Activated CD8-positive, alpha-beta memory T cell treated with anti-CD3 and anti-CD28 coated beads, Interleukin-2, amount 50 U/mL, for 1 hour (primary cell): ENCODE measurements around the gene PPP2R3A.

Source experiments
- DNase-seq: peaks from one replicate; pipeline ENCODE4 v3.0.0-alpha.2; 2020; ENCODE audit errors: extremely low read depth

The PPP2R3A gene

DNA sequence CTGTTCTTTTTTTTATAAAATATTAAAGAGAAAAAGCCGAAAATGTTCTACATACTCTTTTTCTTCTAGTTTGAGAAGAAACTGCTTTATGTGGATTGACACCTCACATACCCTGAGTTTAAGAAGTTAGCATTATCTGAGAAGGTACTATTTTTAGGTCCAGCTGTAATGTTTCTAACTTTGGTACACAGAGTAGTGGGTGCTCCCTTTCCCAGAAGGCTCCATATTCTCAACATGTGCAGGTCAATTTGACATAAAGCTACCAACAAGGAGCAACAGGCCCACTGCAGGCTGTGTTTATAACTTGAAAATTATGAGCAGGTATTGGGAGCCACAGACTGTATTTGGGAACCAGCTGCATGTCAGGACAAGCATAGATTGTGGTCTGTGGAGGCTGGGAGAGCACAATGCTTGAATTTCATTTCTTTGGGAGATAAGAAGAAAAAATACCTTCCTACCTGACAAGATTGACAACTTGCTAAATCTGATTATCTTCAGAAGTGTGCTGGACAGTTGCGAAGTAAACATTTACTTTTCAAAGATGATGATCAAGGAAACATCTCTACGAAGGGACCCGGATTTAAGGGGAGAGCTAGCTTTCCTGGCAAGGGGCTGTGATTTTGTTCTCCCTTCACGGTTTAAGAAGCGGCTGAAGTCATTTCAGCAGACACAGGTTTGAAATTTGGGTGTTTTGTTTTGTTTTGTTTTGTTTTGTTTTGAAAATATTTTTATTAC is 57.2 kb downstream of the PPP2R3A start:
- DNase-seq: no peak

DNA sequence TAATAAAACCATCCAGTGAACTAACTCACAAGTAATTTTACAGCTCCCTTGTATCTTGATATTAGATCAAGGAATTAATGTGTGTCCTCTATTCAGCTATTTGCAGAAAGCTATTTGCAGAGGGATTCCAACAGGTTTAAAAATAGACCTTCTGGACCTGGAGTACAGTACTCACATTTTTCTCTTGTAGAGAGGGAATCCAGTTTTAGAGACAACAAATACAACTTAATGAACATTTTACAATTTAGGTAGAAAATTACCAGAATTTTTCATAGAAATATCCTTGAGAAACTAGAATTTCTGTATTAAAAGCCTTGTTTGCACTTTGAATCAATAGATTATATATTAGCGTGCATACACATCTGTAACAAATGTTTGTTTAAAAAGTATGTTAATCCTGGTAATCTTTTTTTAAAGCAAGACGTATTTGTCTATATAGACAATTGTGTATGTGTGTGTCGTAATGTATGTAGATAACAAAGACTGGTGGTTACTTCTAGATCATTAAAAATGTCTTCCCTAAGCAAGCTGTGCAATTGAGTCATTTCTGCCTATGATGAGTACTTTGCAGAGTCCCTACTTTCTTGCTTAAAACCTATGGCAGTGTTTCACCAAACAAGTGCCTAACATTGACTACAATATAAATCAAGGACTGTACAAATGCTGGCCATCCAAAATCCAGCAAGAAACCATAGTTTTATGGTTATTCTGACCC is 57.9 kb downstream of the PPP2R3A start:
- DNase-seq: no peak

DNA sequence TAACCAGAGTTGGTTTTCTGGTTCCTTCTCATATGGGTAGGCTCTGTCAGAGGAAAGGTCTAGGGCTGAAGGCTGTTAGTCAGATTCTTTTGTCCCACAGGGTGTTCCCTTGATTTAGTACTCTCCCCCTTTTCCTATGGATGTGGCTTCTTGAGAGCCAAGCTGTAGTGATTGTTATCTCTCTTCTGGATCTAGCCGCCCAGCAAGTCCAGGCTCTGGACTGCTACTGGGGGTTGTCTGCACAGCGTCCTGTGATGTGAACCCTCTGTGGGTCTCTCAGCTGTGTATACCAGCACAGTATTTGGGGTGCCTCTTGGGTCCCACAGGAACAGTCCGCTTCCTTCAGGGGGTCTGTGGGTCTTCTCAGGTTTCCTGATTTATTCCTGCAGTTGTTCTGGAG is 70.8 kb downstream of the PPP2R3A start:
- DNase-seq: no peak

GRCh38 chr3:136038668-136039067 is 73.1 kb downstream of the PPP2R3A start:
- DNase-seq: no peak

- no peak for DNase-seq
Measured at GRCh38 chr3:136042608-136043221, 77.2 kb downstream of the PPP2R3A start.

DNA sequence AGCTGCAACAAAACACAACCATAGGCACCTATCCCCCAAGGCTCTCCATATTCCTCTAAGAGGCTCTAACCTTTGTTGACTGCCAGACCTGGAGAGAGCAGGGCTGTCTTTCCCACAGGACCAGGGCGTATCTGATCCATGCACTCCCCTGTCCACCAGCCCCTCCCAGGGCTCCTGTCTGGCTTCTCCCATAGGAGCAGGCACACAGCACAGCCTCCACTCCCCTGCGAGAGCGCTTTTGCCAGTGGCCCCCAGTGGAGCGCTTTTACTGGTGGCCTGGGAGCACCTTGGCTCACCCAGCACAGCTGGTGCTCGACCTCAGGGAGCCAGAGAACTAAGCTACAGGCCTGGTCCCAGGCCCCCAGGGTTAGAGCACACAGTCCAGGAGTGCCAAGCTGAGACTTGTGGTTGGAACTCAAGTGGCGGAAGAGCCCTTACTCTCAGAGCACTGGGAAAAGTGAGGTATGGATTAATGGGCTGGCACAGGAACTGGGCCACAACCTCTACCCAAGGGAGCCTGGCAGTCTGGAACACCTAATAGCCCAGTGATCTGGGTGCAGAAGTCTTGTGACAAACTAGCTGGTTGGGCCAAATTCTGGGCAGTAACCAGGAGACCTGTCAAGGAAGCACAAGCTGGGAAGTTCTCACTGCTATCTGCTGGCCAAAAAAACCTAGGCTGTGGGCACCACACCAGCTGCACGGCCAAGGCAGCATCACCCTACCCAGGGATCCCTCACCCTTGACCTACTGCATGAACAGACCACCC is 79.6 kb downstream of the PPP2R3A start:
- DNase-seq: no peak

DNA sequence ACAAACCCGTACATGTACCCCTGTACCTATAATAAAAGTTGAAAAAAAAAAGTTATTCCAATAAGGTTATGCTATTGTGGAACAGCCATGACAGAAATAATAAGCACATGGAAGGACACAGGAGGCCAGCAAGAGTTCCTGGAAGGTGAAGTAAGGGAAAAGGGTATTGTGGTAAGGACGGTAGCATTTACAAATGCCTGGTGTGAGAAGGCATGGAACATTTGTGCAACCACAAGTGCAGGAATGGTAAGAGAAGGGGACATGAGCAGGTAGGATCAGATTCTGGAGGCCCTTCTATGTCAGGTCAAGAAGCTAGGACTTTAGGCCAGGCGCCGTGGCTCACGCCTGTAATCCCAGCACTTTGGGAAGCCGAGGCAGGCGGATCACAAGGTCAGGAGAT is 82.5 kb downstream of the PPP2R3A start:
- DNase-seq: no peak

DNA sequence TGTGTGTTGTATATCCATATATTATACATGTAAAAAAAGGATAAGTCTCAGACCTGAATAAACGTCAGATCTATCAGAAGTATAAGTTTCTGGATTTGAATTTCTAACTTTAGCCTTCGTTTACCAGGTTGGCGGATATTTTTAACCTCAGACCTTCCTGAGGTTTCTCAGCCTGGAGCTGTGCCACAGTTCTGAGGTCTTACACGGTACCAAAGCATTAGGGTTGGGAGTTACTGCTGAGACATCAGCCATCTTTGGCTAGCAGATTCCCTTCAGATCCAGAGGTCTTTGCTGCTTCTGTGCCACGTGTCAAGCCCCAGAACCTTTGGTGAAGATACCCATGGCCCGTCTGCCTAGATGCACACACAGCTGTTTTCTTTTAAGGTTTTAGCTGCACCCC is 84.7 kb downstream of the PPP2R3A start:
- no peak for DNase-seq

GRCh38 chr3:136055491-136055890 is 90.0 kb downstream of the PPP2R3A start:
- DNase-seq: no peak

GRCh38 chr3:136067211-136067610 is 101.7 kb downstream of the PPP2R3A start:
- DNase-seq: no peak

- DNase-seq: no peak
Measured at GRCh38 chr3:136068708-136069107, 103.2 kb downstream of the PPP2R3A start.

- no peak for DNase-seq
Measured at GRCh38 chr3:136069933-136070332, 104.4 kb downstream of the PPP2R3A start.

- no peak for DNase-seq
Measured at GRCh38 chr3:136070334-136070733, 104.8 kb downstream of the PPP2R3A start.

DNA sequence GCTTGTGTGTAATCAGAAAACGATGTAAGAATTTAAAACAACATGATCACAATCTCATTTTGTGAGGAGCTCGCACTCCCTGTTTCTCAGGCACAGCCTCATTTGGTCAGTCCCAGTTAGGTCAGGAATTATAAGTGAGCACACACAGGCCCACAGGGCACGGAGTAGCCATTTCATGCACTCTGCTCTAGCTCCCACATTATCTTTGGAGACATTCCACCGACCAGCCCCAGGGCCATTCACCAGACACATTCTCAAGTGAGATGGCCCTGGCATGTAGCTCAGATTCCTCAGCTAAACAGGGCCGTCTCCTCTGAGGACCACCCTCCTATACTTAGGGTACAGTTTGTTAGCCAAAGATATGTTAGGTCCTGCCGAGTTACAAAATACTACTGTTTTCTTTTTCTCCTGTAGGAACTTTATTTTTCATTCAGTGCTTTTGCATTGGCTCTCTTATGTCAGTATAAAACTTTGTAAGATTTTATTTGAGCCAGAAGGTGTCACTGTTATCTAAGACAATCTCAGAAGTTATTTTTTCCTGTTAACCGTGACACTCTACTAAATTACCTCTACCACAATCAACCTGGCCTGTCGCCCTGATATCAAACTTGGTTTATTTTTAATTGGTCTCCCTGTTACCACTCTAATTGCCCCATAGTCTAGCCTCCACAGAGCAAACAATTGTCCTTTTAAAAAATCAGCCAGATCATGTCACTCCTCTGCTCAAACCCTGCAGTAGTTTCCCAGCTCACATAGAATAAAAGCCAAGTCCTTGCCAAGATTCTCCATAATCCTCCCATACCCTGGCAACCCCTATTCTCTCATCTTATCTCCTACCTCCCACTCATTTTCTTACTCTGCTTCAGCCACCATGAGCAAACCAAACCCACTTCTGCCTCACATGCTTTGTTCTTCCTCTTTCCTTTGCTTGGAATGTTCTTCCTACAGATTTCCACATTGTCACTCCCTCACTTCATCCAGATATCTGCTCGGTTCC is 105.7 kb downstream of the PPP2R3A start:
- no peak for DNase-seq

GRCh38 chr3:136074546-136075170 is 109.1 kb downstream of the PPP2R3A start:
- no peak for DNase-seq

DNA sequence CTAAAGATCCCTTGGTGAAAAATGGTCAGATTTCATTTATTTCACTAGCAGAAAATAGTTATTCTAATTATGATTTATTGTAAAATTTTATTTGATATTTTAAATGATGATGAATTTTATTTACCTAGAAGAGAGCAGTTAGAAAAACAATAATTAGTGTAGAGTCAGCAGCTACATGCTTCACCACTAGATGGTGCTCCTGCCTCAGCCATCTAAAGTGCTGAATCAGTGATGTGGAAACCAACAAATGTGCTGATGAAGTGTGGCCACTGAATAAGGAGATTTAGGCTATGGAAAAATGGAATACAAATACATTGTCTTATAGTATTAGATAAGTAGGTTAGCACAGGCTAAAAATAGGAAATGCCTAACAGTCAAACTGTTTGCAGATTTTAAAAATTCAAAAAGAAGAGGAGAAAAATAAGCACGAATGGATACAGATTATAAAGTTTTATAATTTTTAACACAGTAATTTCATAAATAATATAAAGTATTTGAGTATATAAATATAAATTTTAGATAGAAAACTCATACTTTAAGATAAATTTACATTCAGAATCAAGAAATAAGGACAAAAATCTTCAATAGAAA is 109.8 kb downstream of the PPP2R3A start:
- peak; percentile 50 for DNase-seq

DNA sequence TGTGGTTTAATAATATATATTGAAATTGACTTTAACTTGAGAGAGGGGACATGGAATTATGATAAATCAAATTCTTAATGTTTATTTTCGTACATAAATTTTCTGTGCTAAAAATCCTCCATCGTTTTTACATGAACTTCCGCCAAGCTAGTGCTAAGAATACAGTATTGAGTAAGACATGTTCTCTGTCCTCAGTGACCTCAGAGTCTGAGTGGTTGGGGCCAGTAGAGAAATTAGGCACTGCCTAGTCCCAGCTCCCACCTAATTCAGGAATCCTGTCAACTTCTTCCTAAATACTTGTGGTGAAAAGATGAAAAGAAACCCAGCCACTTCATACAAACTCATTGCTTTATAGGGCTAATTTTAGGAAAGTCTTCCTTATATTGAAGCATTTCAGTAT is 110.3 kb downstream of the PPP2R3A start:
- no peak for DNase-seq

- no peak for DNase-seq
Measured at GRCh38 chr3:136078421-136079364, 113.2 kb downstream of the PPP2R3A start.
